Panc1 (cell line): ENCODE results near the gene EHD3.

ENCODE experiments used
- CTCF ChIP-seq: fragments of 450-650 bp; IDR thresholded peaks from 2 replicates; pipeline ENCODE4 v1.5.1; 2017; ENCODE audit warnings: mild to moderate bottlenecking
- SIN3A ChIP-seq: IDR thresholded peaks from 2 replicates; pipeline ENCODE4 v1.6.1; 2012; ENCODE audit warnings: low read depth, mild to moderate bottlenecking, low read length, moderate library complexity, borderline replicate concordance; ENCODE audit not compliant: insufficient read depth

GRCh38 chr2:31253356-31254131 is 19.6 kb downstream of the EHD3 start:
- TF ChIP-seq CTCF (no peak), SIN3A (no peak)
